22Rv1 (cell line): ENCODE measurements around the gene APOBEC3F.

Source experiments
- CTCF ChIP-seq: fragments of 450-650 bp; IDR thresholded peaks from 2 replicates; pipeline ENCODE4 v1.5.1; 2017; ENCODE audit warnings: mild to moderate bottlenecking
- ZFX ChIP-seq: fragments of 450-650 bp; IDR thresholded peaks from 2 replicates; pipeline ENCODE4 v1.6.1; 2017; ENCODE audit warnings: antibody characterized with exemption, borderline replicate concordance

GRCh38 chr22:39091126-39092081 is 50.7 kb downstream of the APOBEC3F start:
- TF ChIP-seq CTCF (no peak), ZFX (no peak)
